Panc1 (cell line): ENCODE measurements around the gene TC2N. TPM values are rescaled to one million over a fixed set of nuclear protein-coding genes. Genes with fewer than 3 reads are reported as not detected.
"Not testable (repeated sequence)": the region's sequence is repeated elsewhere in the genome, so short reads cannot be mapped to it uniquely, and the experiment has no call there.

Source experiments
- ATAC-seq: fragments of 200-7000 bp; cut with Tn5 transposase; 2 replicates; pipeline ENCODE4 v1.9.1; 2020; ENCODE audit warnings: mild to moderate bottlenecking, moderate library complexity
- BruUV-seq: library from RNA; stranded (reverse); fragments of 400-500 nt; replicated peaks from 2 replicates; lab custom pipeline; 2021; lab: Mats Ljungman, UMichigan
- CTCF ChIA-PET: fragments of 300-600 bp; sonication (Branson Sonifier 250); formaldehyde crosslinking; loops from one replicate; lab custom pipeline; 2022; ENCODE audit warnings: antibody characterized with exemption; lab: Charles Lee
- POLR2A ChIA-PET: fragments of 300-600 bp; sonication (Branson Sonifier 250); formaldehyde crosslinking; loops from one replicate; lab custom pipeline; 2022; ENCODE audit warnings: antibody characterized with exemption; lab: Charles Lee
- DNase-seq: peaks from one replicate; pipeline ENCODE4 v3.0.0-alpha.2; 2010; ENCODE audit warnings: low read depth, low spot score
- H3K27ac ChIP-seq: 2 replicates; pipeline ENCODE4 v1.5.1; 2011; ENCODE audit warnings: mild to moderate bottlenecking, low read length, inconsistent platforms
- H3K27me3 ChIP-seq: fragments of 200-500 bp; sonication (Bioruptor generic); 2 replicates; pipeline ENCODE4 v1.6.0; 2014; ENCODE audit warnings: low read length, inconsistent platforms; ENCODE audit not compliant: control insufficient read depth, insufficient read depth
- H3K36me3 ChIP-seq: fragments of 200-500 bp; sonication (Bioruptor generic); 2 replicates; pipeline ENCODE4 v1.5.1; 2014; ENCODE audit warnings: inconsistent platforms, mild to moderate bottlenecking, low read length, moderate library complexity; ENCODE audit not compliant: control insufficient read depth, insufficient read depth
- H3K4me1 ChIP-seq: 2 replicates; pipeline ENCODE4 v1.5.1; 2011; ENCODE audit warnings: inconsistent platforms, mild to moderate bottlenecking, low read length, moderate library complexity; ENCODE audit not compliant: control insufficient read depth, insufficient read depth
- H3K4me3 ChIP-seq, 2 experiments: 2 replicates each; pipeline ENCODE4 v1.5.1; 2011 to 2012; ENCODE audit warnings: low read depth in 2 of 2, low read length in 2 of 2, mild to moderate bottlenecking in 2 of 2, inconsistent platforms in 1 of 2, moderate library complexity in 1 of 2
- H3K9me3 ChIP-seq: fragments of 200-500 bp; sonication (Bioruptor generic); 2 replicates; pipeline ENCODE4 v1.5.1; 2014; ENCODE audit warnings: low read depth, mild to moderate bottlenecking, inconsistent platforms, low read length, moderate library complexity; ENCODE audit not compliant: control insufficient read depth, insufficient read depth
- CTCF ChIP-seq: fragments of 450-650 bp; IDR thresholded peaks from 2 replicates; pipeline ENCODE4 v1.5.1; 2017; ENCODE audit warnings: mild to moderate bottlenecking
- POLR2AphosphoS5 ChIP-seq: IDR thresholded peaks from 2 replicates; pipeline ENCODE4 v1.6.1; 2012; ENCODE audit warnings: mild to moderate bottlenecking, low read depth, low read length, moderate library complexity
- SIN3A ChIP-seq: IDR thresholded peaks from 2 replicates; pipeline ENCODE4 v1.6.1; 2012; ENCODE audit warnings: low read depth, mild to moderate bottlenecking, low read length, moderate library complexity, borderline replicate concordance; ENCODE audit not compliant: insufficient read depth
- TCF7L2 ChIP-seq: IDR thresholded peaks from 2 replicates; pipeline ENCODE4 v1.6.1; 2011; ENCODE audit warnings: mild to moderate bottlenecking, low read depth, low read length, inconsistent platforms
- in situ Hi-C: cut with HindIII; loops from 2 replicates; pipeline ENCODE4 v1.10.0; 2016; ENCODE audit warnings: low sequenced_read_pairs, low pct_unique_long_range_greater_than_20kb
- intact Hi-C: fragments of 100-400 bp; cut with micrococcal nuclease; formaldehyde crosslinking; loops from one replicate; pipeline ENCODE4 v1.10.0; 2022; ENCODE audit not compliant: unreplicated experiment
- total RNA-seq: library from RNA; stranded (reverse); gene quantifications from one replicate; pipeline ENCODE4 v1.2.1, GENCODE V29; 2021; ENCODE audit not compliant: unreplicated experiment
- TF ChIP-seq, protein P1 (sequence below), 2 experiments: IDR thresholded peaks; 2 replicates each; pipeline ENCODE4 v1.6.1; 2011 to 2012; ENCODE audit warnings: low read depth in 2 of 2, control low read depth in 1 of 2, low read length in 1 of 2, mild to moderate bottlenecking in 1 of 2, moderate library complexity in 1 of 2; ENCODE audit not compliant: insufficient read depth in 1 of 2

TC2N gene
- total RNA-seq, 1 experiment from 2014 or later = 0.49 TPM

GRCh38 chr14:91872517-91873470 lies 5.5 kb upstream of the TC2N start:
- Histone ChIP-seq H3K9me3 (no peaks in the 10 kb centered on the region), H3K27ac (no peak overlapping the region), H3K36me3 (no peaks in the 10 kb centered on the region), H3K4me3 (no peak overlapping the region), H3K27me3 (no peaks in the 10 kb centered on the region), H3K4me1 (no peaks in the 10 kb centered on the region)
- CTCF ChIA-PET = no interaction called here
- POLR2A ChIA-PET = no interaction called here
- BruUV-seq = no TSS peak
- in situ Hi-C loops (no loop called here), intact Hi-C loops (no loop called here)
- TF ChIP-seq POLR2AphosphoS5 = no peak
- TF ChIP-seq TCF7L2 = no peak
- TF ChIP-seq CTCF = no peak
- no peak for TF ChIP-seq SIN3A
- TF ChIP-seq, protein P1, sequence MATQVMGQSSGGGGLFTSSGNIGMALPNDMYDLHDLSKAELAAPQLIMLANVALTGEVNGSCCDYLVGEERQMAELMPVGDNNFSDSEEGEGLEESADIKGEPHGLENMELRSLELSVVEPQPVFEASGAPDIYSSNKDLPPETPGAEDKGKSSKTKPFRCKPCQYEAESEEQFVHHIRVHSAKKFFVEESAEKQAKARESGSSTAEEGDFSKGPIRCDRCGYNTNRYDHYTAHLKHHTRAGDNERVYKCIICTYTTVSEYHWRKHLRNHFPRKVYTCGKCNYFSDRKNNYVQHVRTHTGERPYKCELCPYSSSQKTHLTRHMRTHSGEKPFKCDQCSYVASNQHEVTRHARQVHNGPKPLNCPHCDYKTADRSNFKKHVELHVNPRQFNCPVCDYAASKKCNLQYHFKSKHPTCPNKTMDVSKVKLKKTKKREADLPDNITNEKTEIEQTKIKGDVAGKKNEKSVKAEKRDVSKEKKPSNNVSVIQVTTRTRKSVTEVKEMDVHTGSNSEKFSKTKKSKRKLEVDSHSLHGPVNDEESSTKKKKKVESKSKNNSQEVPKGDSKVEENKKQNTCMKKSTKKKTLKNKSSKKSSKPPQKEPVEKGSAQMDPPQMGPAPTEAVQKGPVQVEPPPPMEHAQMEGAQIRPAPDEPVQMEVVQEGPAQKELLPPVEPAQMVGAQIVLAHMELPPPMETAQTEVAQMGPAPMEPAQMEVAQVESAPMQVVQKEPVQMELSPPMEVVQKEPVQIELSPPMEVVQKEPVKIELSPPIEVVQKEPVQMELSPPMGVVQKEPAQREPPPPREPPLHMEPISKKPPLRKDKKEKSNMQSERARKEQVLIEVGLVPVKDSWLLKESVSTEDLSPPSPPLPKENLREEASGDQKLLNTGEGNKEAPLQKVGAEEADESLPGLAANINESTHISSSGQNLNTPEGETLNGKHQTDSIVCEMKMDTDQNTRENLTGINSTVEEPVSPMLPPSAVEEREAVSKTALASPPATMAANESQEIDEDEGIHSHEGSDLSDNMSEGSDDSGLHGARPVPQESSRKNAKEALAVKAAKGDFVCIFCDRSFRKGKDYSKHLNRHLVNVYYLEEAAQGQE (IDR thresholded peaks at IDR 0.05; ENCODE audit: insufficient read depth in 1 of 2, low read depth in 2 of 2, low read length in 1 of 2) = no peak
- ATAC-seq (no peak), DNase-seq (no peak)

DNA sequence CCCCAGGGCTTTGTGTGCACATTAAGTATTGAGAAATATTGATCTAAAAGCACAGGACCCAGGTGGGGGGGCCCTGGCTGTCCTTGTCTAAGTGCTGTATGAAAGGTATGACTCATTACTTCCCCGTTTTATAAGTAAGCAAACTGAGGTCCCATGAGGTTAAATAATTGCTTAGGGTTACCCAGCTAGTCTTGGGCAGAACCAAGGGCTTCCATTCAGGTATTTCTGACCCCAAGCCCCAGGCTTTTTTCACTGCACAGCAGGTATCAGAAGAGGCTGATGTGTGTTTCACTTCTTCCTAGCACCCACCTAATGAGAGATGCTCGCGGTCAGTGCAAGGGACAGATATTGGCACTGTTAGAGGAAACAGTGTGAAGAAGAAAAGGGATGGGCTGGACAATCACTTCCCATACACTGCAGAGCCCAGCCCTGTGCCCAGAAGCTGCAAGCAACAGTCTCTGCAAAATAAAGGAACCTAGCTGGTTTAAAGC lies 4.7 kb upstream of the TC2N start:
- ChIA-PET POLR2A (no interaction called here), CTCF (no interaction called here)
- BruUV-seq = no TSS peak
- DNase-seq = no peak
- no peaks in the 10 kb centered on the region for H3K9me3 ChIP-seq
- H3K4me3 ChIP-seq = no peak overlapping the region
- no peaks in the 10 kb centered on the region for H3K4me1 ChIP-seq
- in situ Hi-C loops (no loop called here), intact Hi-C loops (no loop called here)
- no peak overlapping the region for H3K27ac ChIP-seq
- ATAC-seq = no peak
- H3K36me3 ChIP-seq = no peaks in the 10 kb centered on the region
- TF ChIP-seq CTCF (no peak), SIN3A (no peak), TCF7L2 (no peak), POLR2AphosphoS5 (no peak)
- TF ChIP-seq, protein P1 (IDR thresholded peaks at IDR 0.05; ENCODE audit: insufficient read depth in 1 of 2, low read depth in 2 of 2, low read length in 1 of 2) = no peak
- H3K27me3 ChIP-seq = no peaks in the 10 kb centered on the region

- BruUV-seq, H3K27ac ChIP-seq, H3K36me3 ChIP-seq, H3K27me3 ChIP-seq, intact Hi-C loops, in situ Hi-C loops, H3K4me1 ChIP-seq, POLR2A ChIA-PET, CTCF ChIA-PET, ATAC-seq, H3K9me3 ChIP-seq, H3K4me3 ChIP-seq, DNase-seq: not testable (repeated sequence)
Observed at GRCh38 chr14:91871401-91871800, 4.1 kb upstream of the TC2N start.
